Brain microvascular endothelial cell (primary cell): ENCODE data around the gene RCAN2.

ENCODE experiments used
- DNase-seq: peaks from one replicate; pipeline ENCODE4 v3.0.0-alpha.2; 2020
- H3K27ac ChIP-seq: fragments of 250-450 bp; sonication (Bioruptor Pico); 2 replicates; pipeline ENCODE4 v1.5.1; 2020; ENCODE audit warnings: mild to moderate bottlenecking, moderate library complexity
- H3K27me3 ChIP-seq: fragments of 250-450 bp; sonication (Bioruptor Pico); replicated peaks from 2 replicates; pipeline ENCODE4 v1.5.1; 2020; ENCODE audit warnings: mild to moderate bottlenecking
- H3K36me3 ChIP-seq: fragments of 250-450 bp; sonication (Bioruptor Pico); replicated peaks from 2 replicates; pipeline ENCODE4 v1.5.1; 2020; ENCODE audit warnings: mild to moderate bottlenecking
- H3K4me3 ChIP-seq: 2 replicates; pipeline ENCODE4 v1.5.1; 2011; ENCODE audit warnings: low read depth, mild to moderate bottlenecking, control low read depth, low read length, moderate library complexity
- CTCF ChIP-seq: IDR thresholded peaks from 2 replicates; pipeline ENCODE4 v1.5.1; 2011; ENCODE audit warnings: low read depth, mild to moderate bottlenecking, moderate library complexity, low read length, control low read depth, inconsistent platforms; ENCODE audit errors: missing control alignments
- in situ Hi-C: cut with HindIII; loops from 2 replicates; pipeline ENCODE4 v1.10.0; 2017; ENCODE audit warnings: low sequenced_read_pairs, low pct_ligation_motif_present

The RCAN2 gene

GRCh38 chr6:46186583-46186982, 304.7 kb downstream of the RCAN2 start:
- DNase-seq = no peak
- H3K36me3 ChIP-seq = no peaks in the 10 kb centered on the region
- no peak for TF ChIP-seq CTCF
- H3K4me3 ChIP-seq = no peak overlapping the region
- H3K27ac ChIP-seq = no peak overlapping the region
- no peaks in the 10 kb centered on the region for H3K27me3 ChIP-seq
- in situ Hi-C loops = no loop called here

DNA sequence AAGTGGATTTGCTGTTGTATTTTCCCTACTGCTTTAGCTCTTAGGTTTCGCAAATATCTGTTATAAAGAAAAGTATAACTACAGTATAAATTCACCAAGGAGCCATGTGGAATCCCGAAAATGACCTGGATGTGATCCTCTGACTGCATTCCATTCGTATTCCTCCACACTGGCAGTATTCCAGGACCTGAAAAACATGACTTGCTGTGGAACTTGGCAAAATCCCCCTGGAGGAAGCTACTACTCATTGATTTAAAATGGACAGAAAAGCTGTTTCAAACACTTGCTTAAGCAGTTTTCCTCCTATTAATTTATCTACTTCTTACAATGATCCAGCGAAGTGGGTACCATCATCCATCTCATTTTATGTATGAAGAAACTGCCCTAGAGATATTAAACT, 307.1 kb downstream of the RCAN2 start:
- peak; percentile 68 for DNase-seq
- TF ChIP-seq CTCF = peak; percentile 38
- no peak overlapping the region for H3K4me3 ChIP-seq
- in situ Hi-C loops = no loop called here
- no peaks in the 10 kb centered on the region for H3K27me3 ChIP-seq
- H3K36me3 ChIP-seq = no peaks in the 10 kb centered on the region
- H3K27ac ChIP-seq = no peak overlapping the region

DNA sequence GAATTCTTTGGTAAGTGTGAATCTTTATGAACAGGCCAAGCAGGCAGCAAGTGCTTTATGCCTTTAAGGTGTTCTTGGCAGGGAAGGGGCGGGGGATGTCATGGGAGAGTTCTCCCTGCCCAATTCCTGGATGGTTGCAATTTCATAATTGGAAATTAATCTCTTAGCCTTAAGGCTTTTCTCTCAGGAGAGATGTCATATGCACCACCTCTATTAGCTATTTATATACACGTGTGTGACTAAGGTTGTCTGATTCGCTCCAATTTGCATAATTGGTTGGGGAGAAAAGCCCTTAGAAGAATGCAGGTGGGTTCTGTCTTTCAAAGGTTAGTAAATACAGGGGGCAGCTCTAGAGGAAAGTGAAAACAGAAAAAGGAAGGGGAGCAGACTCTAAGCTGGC, 315.3 kb downstream of the RCAN2 start:
- Histone ChIP-seq H3K4me3 (no peak overlapping the region), H3K36me3 (no peaks in the 10 kb centered on the region), H3K27me3 (peaks cover 6% of the 10 kb centered on the region), H3K27ac (no peak overlapping the region)
- in situ Hi-C loops = no loop called here
- DNase-seq = no peak
- TF ChIP-seq CTCF = no peak

- no peak overlapping the region for H3K4me3 ChIP-seq
- in situ Hi-C loops = no loop called here
- DNase-seq = no peak
- peaks cover 10% of the 10 kb centered on the region for H3K27me3 ChIP-seq
- no peak overlapping the region for H3K27ac ChIP-seq
- H3K36me3 ChIP-seq = no peaks in the 10 kb centered on the region
- no peak for TF ChIP-seq CTCF
These were observed 315.8 kb downstream of the RCAN2 start for GRCh38 chr6:46175446-46175845.

GRCh38 chr6:46174904-46175303, 316.3 kb downstream of the RCAN2 start:
- Histone ChIP-seq H3K27ac (no peak overlapping the region), H3K4me3 (no peak overlapping the region), H3K36me3 (no peaks in the 10 kb centered on the region), H3K27me3 (peaks cover 12% of the 10 kb centered on the region)
- no peak for DNase-seq
- TF ChIP-seq CTCF = no peak
- in situ Hi-C loops = no loop called here

DNA sequence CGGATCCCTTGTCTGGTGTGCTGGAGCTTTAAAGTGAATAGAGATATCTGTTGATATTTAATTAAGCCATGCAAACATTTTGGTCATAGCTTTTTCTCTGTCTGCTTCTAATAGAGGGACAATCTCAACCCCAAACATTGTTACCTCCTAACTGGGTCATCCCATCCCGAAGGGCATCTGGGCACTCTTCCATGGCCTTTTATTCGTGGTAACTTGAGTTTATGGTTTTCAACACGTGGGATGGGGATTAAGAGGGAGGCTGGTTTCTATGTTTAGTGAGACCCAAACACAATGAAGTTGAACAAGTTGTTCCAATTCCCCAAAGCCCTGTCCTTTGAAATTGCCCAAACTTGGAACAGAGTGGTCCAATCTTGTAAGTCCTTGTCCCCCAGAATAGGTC, 319.1 kb downstream of the RCAN2 start:
- H3K4me3 ChIP-seq = no peak overlapping the region
- in situ Hi-C loops = no loop called here
- no peak for TF ChIP-seq CTCF

More for the DNA sequence above, 319.1 kb downstream of the RCAN2 start:
- Histone ChIP-seq H3K27me3 (peaks cover 12% of the 10 kb centered on the region), H3K36me3 (no peaks in the 10 kb centered on the region), H3K27ac (no peak overlapping the region)
- DNase-seq = no peak
